Bronchial epithelial cell (primary cell): ENCODE data around the gene TET3. TPM values are rescaled to one million over a fixed set of nuclear protein-coding genes. Genes with fewer than 3 reads are reported as not detected.

Experiments
- DNase-seq: peaks from one replicate; pipeline ENCODE4 v3.0.0-alpha.2; 2010; ENCODE audit warnings: low read depth
- FAIRE-seq: peaks from 2 replicates; lab custom pipeline; 2011; peaks lifted over from hg19 to GRCh38; lab: Jason Lieb, UNC
- H3K27me3 ChIP-seq: 2 replicates; pipeline ENCODE4 v1.5.1; 2011; ENCODE audit warnings: low read length; ENCODE audit not compliant: control insufficient read depth, insufficient read depth
- H3K36me3 ChIP-seq: 2 replicates; pipeline ENCODE4 v1.5.1; 2011; ENCODE audit warnings: low read length; ENCODE audit not compliant: control insufficient read depth, insufficient read depth
- H3K4me3 ChIP-seq: 2 replicates; pipeline ENCODE4 v1.5.1; 2011; ENCODE audit warnings: mild to moderate bottlenecking, low read depth, low read length, control low read depth
- total RNA-seq: library from RNA; depleted of rRNA; stranded (reverse); fragments of >200 nt; gene quantifications from 2 replicates; pipeline ENCODE4 v1.2.1, GENCODE V29; 2014
- TF ChIP-seq, protein P1 (sequence below): IDR thresholded peaks from 2 replicates; pipeline ENCODE4 v1.5.1; 2011; ENCODE audit warnings: mild to moderate bottlenecking, moderate library complexity, low read length, control low read depth, inconsistent platforms; ENCODE audit not compliant: insufficient read depth, severe bottlenecking

TET3 gene
- total RNA-seq, 1 donor from 2014 or later: 5.3 TPM

GRCh38 chr2:74001781-74002504, 17.2 kb downstream of the TET3 start:
- TF ChIP-seq, protein P1, sequence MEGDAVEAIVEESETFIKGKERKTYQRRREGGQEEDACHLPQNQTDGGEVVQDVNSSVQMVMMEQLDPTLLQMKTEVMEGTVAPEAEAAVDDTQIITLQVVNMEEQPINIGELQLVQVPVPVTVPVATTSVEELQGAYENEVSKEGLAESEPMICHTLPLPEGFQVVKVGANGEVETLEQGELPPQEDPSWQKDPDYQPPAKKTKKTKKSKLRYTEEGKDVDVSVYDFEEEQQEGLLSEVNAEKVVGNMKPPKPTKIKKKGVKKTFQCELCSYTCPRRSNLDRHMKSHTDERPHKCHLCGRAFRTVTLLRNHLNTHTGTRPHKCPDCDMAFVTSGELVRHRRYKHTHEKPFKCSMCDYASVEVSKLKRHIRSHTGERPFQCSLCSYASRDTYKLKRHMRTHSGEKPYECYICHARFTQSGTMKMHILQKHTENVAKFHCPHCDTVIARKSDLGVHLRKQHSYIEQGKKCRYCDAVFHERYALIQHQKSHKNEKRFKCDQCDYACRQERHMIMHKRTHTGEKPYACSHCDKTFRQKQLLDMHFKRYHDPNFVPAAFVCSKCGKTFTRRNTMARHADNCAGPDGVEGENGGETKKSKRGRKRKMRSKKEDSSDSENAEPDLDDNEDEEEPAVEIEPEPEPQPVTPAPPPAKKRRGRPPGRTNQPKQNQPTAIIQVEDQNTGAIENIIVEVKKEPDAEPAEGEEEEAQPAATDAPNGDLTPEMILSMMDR: no peak
- Histone ChIP-seq H3K36me3 (peaks cover 6% of the 10 kb centered on the region), H3K4me3 (peak overlapping the region; percentile 22), H3K27me3 (no peaks in the 10 kb centered on the region)
- DNase-seq (no peak), FAIRE-seq (no peak)

- FAIRE-seq: no peak
- H3K4me3 ChIP-seq: peak overlapping the region; percentile 42
- H3K27me3 ChIP-seq: no peaks in the 10 kb centered on the region
- DNase-seq: peak; percentile 59
- TF ChIP-seq, protein P1: no peak
- H3K36me3 ChIP-seq: peaks cover 6% of the 10 kb centered on the region
Observed at GRCh38 chr2:74002505-74003421, 18.1 kb downstream of the TET3 start.

- FAIRE-seq (no peak), DNase-seq (peak; percentile 69)
- H3K27me3 ChIP-seq: no peaks in the 10 kb centered on the region
- H3K4me3 ChIP-seq: peak overlapping the region; percentile 42
- peaks cover 7% of the 10 kb centered on the region for H3K36me3 ChIP-seq
- TF ChIP-seq, protein P1: no peak
Observed at GRCh38 chr2:74003494-74004211, 18.9 kb downstream of the TET3 start.

- TF ChIP-seq, protein P1: no peak
- no peak for DNase-seq
- Histone ChIP-seq H3K4me3 (no peak overlapping the region), H3K27me3 (no peaks in the 10 kb centered on the region), H3K36me3 (peaks cover 7% of the 10 kb centered on the region)
- no peak for FAIRE-seq
Observed at GRCh38 chr2:74004212-74005182, 19.8 kb downstream of the TET3 start.

DNA sequence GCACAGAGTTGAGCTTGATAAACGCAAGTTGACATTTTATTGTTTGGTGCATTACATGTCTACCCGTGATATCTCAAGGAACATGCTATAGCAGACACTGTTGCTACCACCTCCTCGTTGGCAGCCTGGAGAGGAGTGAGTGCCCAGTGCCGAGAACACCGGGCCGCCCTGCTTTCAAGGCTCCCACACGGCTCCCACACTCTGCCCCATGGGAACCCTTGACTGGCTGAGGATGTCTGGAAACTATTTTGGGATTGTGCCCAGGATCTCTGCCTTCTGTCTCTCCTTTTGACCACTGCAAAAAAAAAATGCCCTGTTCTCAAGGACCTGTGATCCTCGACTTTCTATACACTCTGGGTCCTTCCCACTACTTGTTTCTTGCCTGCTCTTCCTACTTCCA, 21.1 kb downstream of the TET3 start:
- Histone ChIP-seq H3K27me3 (no peaks in the 10 kb centered on the region), H3K36me3 (peaks cover 7% of the 10 kb centered on the region), H3K4me3 (no peak overlapping the region)
- FAIRE-seq (no peak), DNase-seq (no peak)
- TF ChIP-seq, protein P1: no peak
